ENCODE measurements around the gene NOX3.
"Not testable (repeated sequence)": the region's sequence is repeated elsewhere in the genome, so short reads cannot be mapped to it uniquely, and the experiment has no call there.

The NOX3 gene

GRCh38 chr6:155468543-155468942 is 12.9 kb upstream of the NOX3 start:
- not testable (repeated sequence) for H3K4me1 ChIP-seq (ENCODE audit: control insufficient read depth in 1 of 2, insufficient read depth in 2 of 2, low read length in 2 of 2); H3K4me2 ChIP-seq (ENCODE audit: low read length); H3K14ac ChIP-seq (ENCODE audit: low read length); H3K27ac ChIP-seq (ENCODE audit: low read depth, low read length); H3K23ac ChIP-seq (ENCODE audit: low read length); H3K4me3 ChIP-seq (ENCODE audit: low read depth, low read length); H2AK5ac ChIP-seq (ENCODE audit: low read length); H2BK12ac ChIP-seq (ENCODE audit: low read length); H3K36me3 ChIP-seq (ENCODE audit: control insufficient read depth in 1 of 2, insufficient read depth in 2 of 2, low read length in 2 of 2); H3K9ac ChIP-seq (ENCODE audit: low read length); H4K91ac ChIP-seq (ENCODE audit: low read depth, low read length); H2AFZ ChIP-seq (ENCODE audit: insufficient read depth, low read length, poor library complexity); H2BK120ac ChIP-seq (ENCODE audit: insufficient read depth, low read length, poor library complexity); H4K12ac ChIP-seq (ENCODE audit: low read depth, low read length); H3K79me1 ChIP-seq (ENCODE audit: low read length); H3K27me3 ChIP-seq (ENCODE audit: insufficient read depth, low read length); H3K9me3 ChIP-seq (ENCODE audit: insufficient read depth, low read depth, low read length); DNase-seq; H3K79me2 ChIP-seq (ENCODE audit: control insufficient read depth, insufficient read depth, low read length, poor library complexity); H3K4ac ChIP-seq (ENCODE audit: low read depth, low read length); H2BK5ac ChIP-seq (ENCODE audit: low read depth, low read length, poor library complexity); H4K8ac ChIP-seq (ENCODE audit: low read depth, low read length); H3K18ac ChIP-seq (ENCODE audit: low read length)
- no CpG with 5 or more reads among the region's 3 CpGs for WGBS (ENCODE audit: extremely low coverage, insufficient coverage, insufficient read length)

- no peak overlapping the region for H3K4me2 ChIP-seq (ENCODE audit: low read length)
- no peaks in the 10 kb centered on the region for H3K27me3 ChIP-seq (ENCODE audit: insufficient read depth, low read length)
- H2BK120ac ChIP-seq (ENCODE audit: insufficient read depth, low read length, poor library complexity): no peak overlapping the region
- no CpG with 5 or more reads among the region's 3 CpGs for WGBS (ENCODE audit: extremely low coverage, insufficient coverage, insufficient read length)
- no peak overlapping the region for H3K9ac ChIP-seq (ENCODE audit: low read length)
- no peak overlapping the region for H3K14ac ChIP-seq (ENCODE audit: low read length)
- H3K4me3 ChIP-seq (ENCODE audit: low read depth, low read length): no peak overlapping the region
- no peaks in the 10 kb centered on the region for H3K79me2 ChIP-seq (ENCODE audit: control insufficient read depth, insufficient read depth, low read length, poor library complexity)
- no peak for DNase-seq
- peaks cover 6% of the 10 kb centered on the region for H3K9me3 ChIP-seq (ENCODE audit: insufficient read depth, low read depth, low read length)
- H3K4me1 ChIP-seq (ENCODE audit: control insufficient read depth in 1 of 2, insufficient read depth in 2 of 2, low read length in 2 of 2): no peaks in the 10 kb centered on the region
- H2BK12ac ChIP-seq (ENCODE audit: low read length): no peak overlapping the region
- no peak overlapping the region for H3K18ac ChIP-seq (ENCODE audit: low read length)
- no peaks in the 10 kb centered on the region for H3K79me1 ChIP-seq (ENCODE audit: low read length)
- H2AK5ac ChIP-seq (ENCODE audit: low read length): no peak overlapping the region
- no peak overlapping the region for H3K23ac ChIP-seq (ENCODE audit: low read length)
- no peaks in the 10 kb centered on the region for H3K36me3 ChIP-seq (ENCODE audit: control insufficient read depth in 1 of 2, insufficient read depth in 2 of 2, low read length in 2 of 2)
- no peak overlapping the region for H3K4ac ChIP-seq (ENCODE audit: low read depth, low read length)
- H4K8ac ChIP-seq (ENCODE audit: low read depth, low read length): no peak overlapping the region
- H4K12ac ChIP-seq (ENCODE audit: low read depth, low read length): no peak overlapping the region
- no peak overlapping the region for H2AFZ ChIP-seq (ENCODE audit: insufficient read depth, low read length, poor library complexity)
- H3K27ac ChIP-seq (ENCODE audit: low read depth, low read length): no peak overlapping the region
- H4K91ac ChIP-seq (ENCODE audit: low read depth, low read length): no peak overlapping the region
- H2BK5ac ChIP-seq (ENCODE audit: low read depth, low read length, poor library complexity): no peak overlapping the region
Observed at GRCh38 chr6:155466539-155466938, 10.9 kb upstream of the NOX3 start.

GRCh38 chr6:155461556-155461955 is 5.9 kb upstream of the NOX3 start:
- no peak overlapping the region for H3K4me3 ChIP-seq (ENCODE audit: low read depth, low read length)
- H3K27ac ChIP-seq (ENCODE audit: low read depth, low read length): no peak overlapping the region
- no peak overlapping the region for H2AK5ac ChIP-seq (ENCODE audit: low read length)
- no peak overlapping the region for H2BK12ac ChIP-seq (ENCODE audit: low read length)
- H3K79me1 ChIP-seq (ENCODE audit: low read length): no peaks in the 10 kb centered on the region
- no peaks in the 10 kb centered on the region for H3K4me1 ChIP-seq (ENCODE audit: control insufficient read depth in 1 of 2, insufficient read depth in 2 of 2, low read length in 2 of 2)
- H2AFZ ChIP-seq (ENCODE audit: insufficient read depth, low read length, poor library complexity): no peak overlapping the region
- no peak overlapping the region for H4K8ac ChIP-seq (ENCODE audit: low read depth, low read length)
- no CpG with 5 or more reads among the region's 6 CpGs for WGBS (ENCODE audit: extremely low coverage, insufficient coverage, insufficient read length)
- no peak overlapping the region for H3K18ac ChIP-seq (ENCODE audit: low read length)
- H3K36me3 ChIP-seq (ENCODE audit: control insufficient read depth in 1 of 2, insufficient read depth in 2 of 2, low read length in 2 of 2): no peaks in the 10 kb centered on the region
- no peak overlapping the region for H4K91ac ChIP-seq (ENCODE audit: low read depth, low read length)
- no peak for DNase-seq
- no peak overlapping the region for H3K4me2 ChIP-seq (ENCODE audit: low read length)
- no peaks in the 10 kb centered on the region for H3K9me3 ChIP-seq (ENCODE audit: insufficient read depth, low read depth, low read length)
- no peak overlapping the region for H3K9ac ChIP-seq (ENCODE audit: low read length)
- no peaks in the 10 kb centered on the region for H3K79me2 ChIP-seq (ENCODE audit: control insufficient read depth, insufficient read depth, low read length, poor library complexity)
- no peak overlapping the region for H3K4ac ChIP-seq (ENCODE audit: low read depth, low read length)
- H3K14ac ChIP-seq (ENCODE audit: low read length): no peak overlapping the region
- H3K27me3 ChIP-seq (ENCODE audit: insufficient read depth, low read length): no peaks in the 10 kb centered on the region
- no peak overlapping the region for H2BK120ac ChIP-seq (ENCODE audit: insufficient read depth, low read length, poor library complexity)
- H3K23ac ChIP-seq (ENCODE audit: low read length): peak overlapping the region; percentile 96
- no peak overlapping the region for H4K12ac ChIP-seq (ENCODE audit: low read depth, low read length)
- H2BK5ac ChIP-seq (ENCODE audit: low read depth, low read length, poor library complexity): no peak overlapping the region

- Histone ChIP-seq H4K91ac (ENCODE audit: low read depth, low read length) (no peak overlapping the region), H3K9me3 (ENCODE audit: insufficient read depth, low read depth, low read length) (no peaks in the 10 kb centered on the region), H2AFZ (ENCODE audit: insufficient read depth, low read length, poor library complexity) (no peak overlapping the region), H3K18ac (ENCODE audit: low read length) (no peak overlapping the region), H3K27me3 (ENCODE audit: insufficient read depth, low read length) (no peaks in the 10 kb centered on the region), H3K79me1 (ENCODE audit: low read length) (no peaks in the 10 kb centered on the region), H3K9ac (ENCODE audit: low read length) (no peak overlapping the region), H3K23ac (ENCODE audit: low read length) (no peak overlapping the region), H3K4me3 (ENCODE audit: low read depth, low read length) (no peak overlapping the region), H3K4me1 (ENCODE audit: control insufficient read depth in 1 of 2, insufficient read depth in 2 of 2, low read length in 2 of 2) (no peaks in the 10 kb centered on the region), H4K12ac (ENCODE audit: low read depth, low read length) (no peak overlapping the region), H3K79me2 (ENCODE audit: control insufficient read depth, insufficient read depth, low read length, poor library complexity) (no peaks in the 10 kb centered on the region), H3K27ac (ENCODE audit: low read depth, low read length) (no peak overlapping the region), H2BK120ac (ENCODE audit: insufficient read depth, low read length, poor library complexity) (no peak overlapping the region), H3K4me2 (ENCODE audit: low read length) (no peak overlapping the region), H3K36me3 (ENCODE audit: control insufficient read depth in 1 of 2, insufficient read depth in 2 of 2, low read length in 2 of 2) (no peaks in the 10 kb centered on the region), H2AK5ac (ENCODE audit: low read length) (no peak overlapping the region), H4K8ac (ENCODE audit: low read depth, low read length) (no peak overlapping the region), H3K4ac (ENCODE audit: low read depth, low read length) (no peak overlapping the region), H2BK12ac (ENCODE audit: low read length) (no peak overlapping the region), H2BK5ac (ENCODE audit: low read depth, low read length, poor library complexity) (no peak overlapping the region), H3K14ac (ENCODE audit: low read length) (no peak overlapping the region)
- no CpG with 5 or more reads among the region's 4 CpGs for WGBS (ENCODE audit: extremely low coverage, insufficient coverage, insufficient read length)
- DNase-seq: no peak
Observed at GRCh38 chr6:155454471-155454870, 1.2 kb downstream of the NOX3 start.

Measured in trophoblast cell (in vitro differentiated cells and primary cell).